Keratinocyte (primary cell): ENCODE data around the gene SYNPR. TPM values are rescaled to one million over a fixed set of nuclear protein-coding genes. Genes with fewer than 3 reads are reported as not detected.

Experiments
- DNase-seq: peaks from one replicate; pipeline ENCODE4 v3.0.0-alpha.2; 2011; ENCODE audit warnings: low read depth, missing footprints, low spot score
- FAIRE-seq: peaks from 2 replicates; lab custom pipeline; 2011; peaks lifted over from hg19 to GRCh38; lab: Jason Lieb, UNC
- H2AFZ ChIP-seq: 2 replicates; pipeline ENCODE4 v1.6.0; 2012; ENCODE audit warnings: low read length, control low read depth, inconsistent platforms; ENCODE audit not compliant: control insufficient read depth
- H3K27ac ChIP-seq: 2 replicates; pipeline ENCODE4 v1.5.1; 2011; ENCODE audit warnings: low read length; ENCODE audit not compliant: control insufficient read depth, insufficient read depth
- H3K27me3 ChIP-seq: 3 replicates; pipeline ENCODE4 v1.6.0; 2011; ENCODE audit warnings: low read length; ENCODE audit not compliant: control insufficient read depth, insufficient read depth; ENCODE audit errors: extremely low read depth
- H3K36me3 ChIP-seq, 2 experiments: 2 replicates in 1 of 2; 3 replicates in 1 of 2; pipeline ENCODE4 v1.5.1; 2011; ENCODE audit warnings: low read length in 2 of 2, mild to moderate bottlenecking in 1 of 2; ENCODE audit not compliant: control insufficient read depth in 2 of 2, insufficient read depth in 2 of 2; ENCODE audit errors: extremely low read depth in 1 of 2
- H3K4me1 ChIP-seq: 3 replicates; pipeline ENCODE4 v1.5.1; 2011; ENCODE audit warnings: low read length; ENCODE audit not compliant: control insufficient read depth, insufficient read depth; ENCODE audit errors: extremely low read depth
- H3K4me2 ChIP-seq: 3 replicates; pipeline ENCODE4 v1.6.0; 2011; ENCODE audit warnings: low read depth, low read length; ENCODE audit not compliant: control insufficient read depth, insufficient read depth; ENCODE audit errors: extremely low read depth
- H3K4me3 ChIP-seq, 3 experiments: fragments of 200-600 bp in 1 of 3; sonication (generic) in 1 of 3; 2 replicates in 2 of 3; 3 replicates in 1 of 3; pipeline ENCODE4 v1.5.1; 2011 to 2016; ENCODE audit warnings: low read length in 3 of 3, mild to moderate bottlenecking in 3 of 3, control low read depth in 2 of 3, inconsistent platforms in 1 of 3, low read depth in 1 of 3, mixed read lengths in 1 of 3, mixed run types in 1 of 3, moderate library complexity in 1 of 3; ENCODE audit not compliant: control insufficient read depth in 2 of 3, insufficient read depth in 2 of 3; ENCODE audit errors: extremely low read depth in 1 of 3
- H3K79me2 ChIP-seq: 2 replicates; pipeline ENCODE4 v1.6.0; 2012; ENCODE audit warnings: low read length; ENCODE audit not compliant: control insufficient read depth, insufficient read depth
- H3K9ac ChIP-seq: 3 replicates; pipeline ENCODE4 v1.6.0; 2011; ENCODE audit warnings: low read length; ENCODE audit not compliant: control insufficient read depth, insufficient read depth; ENCODE audit errors: extremely low read depth
- H3K9me1 ChIP-seq: 3 replicates; pipeline ENCODE4 v1.6.0; 2011; ENCODE audit warnings: low read length; ENCODE audit not compliant: control insufficient read depth, insufficient read depth; ENCODE audit errors: extremely low read depth
- H3K9me3 ChIP-seq: 2 replicates; pipeline ENCODE4 v1.5.1; 2012; ENCODE audit warnings: low read depth, low read length; ENCODE audit not compliant: control insufficient read depth
- H4K20me1 ChIP-seq: 3 replicates; pipeline ENCODE4 v1.6.0; 2011; ENCODE audit warnings: low read length; ENCODE audit not compliant: control insufficient read depth, insufficient read depth; ENCODE audit errors: extremely low read depth
- CTCF ChIP-seq, 3 experiments: IDR thresholded peaks in 1 of 3; conservative IDR thresholded peaks in 1 of 3; optimal IDR thresholded peaks in 1 of 3; 2 replicates in 2 of 3; 3 replicates in 1 of 3; pipeline versions ENCODE3 to v1.5.1; 2011; ENCODE audit warnings: low read length in 3 of 3, mild to moderate bottlenecking in 3 of 3, moderate library complexity in 2 of 3, control low read depth in 1 of 3, inconsistent platforms in 1 of 3; ENCODE audit not compliant: insufficient read depth in 2 of 3; ENCODE audit errors: extremely low read depth in 1 of 3
- EZH2 ChIP-seq: IDR thresholded peaks from one replicate; pipeline ENCODE4 v1.6.1; 2012; ENCODE audit warnings: inconsistent platforms, mild to moderate bottlenecking, low read length, moderate library complexity
- dilution Hi-C: fragments of 300-500 bp; cut with MboI; formaldehyde crosslinking; loops from one replicate; pipeline ENCODE4 v1.7.0; 2020; ENCODE audit warnings: low sequenced_read_pairs; ENCODE audit not compliant: extremely low pct_ligation_motif_present
- polyA plus RNA-seq, 5 experiments: library from polyadenylated mRNA; depleted of rRNA in 3 of 5; stranded (reverse) in 3 of 5; stranded (forward) in 1 of 5; unstranded in 1 of 5; fragments of >200 nt; gene quantifications; 1 replicate in 1 of 5; 2 replicates in 3 of 5; 3 replicates in 1 of 5; pipeline versions ENCODE4 v1.2.1 to v1.2.3, GENCODE V29; 2011 to 2012; ENCODE audit warnings: missing spikeins in 2 of 5, low read depth in 1 of 5, low replicate concordance in 1 of 5

The SYNPR gene
- polyA plus RNA-seq, 1 donor (not counting 4 experiments of a cell fraction or from before 2014, with no cell fraction given): not detected

DNA sequence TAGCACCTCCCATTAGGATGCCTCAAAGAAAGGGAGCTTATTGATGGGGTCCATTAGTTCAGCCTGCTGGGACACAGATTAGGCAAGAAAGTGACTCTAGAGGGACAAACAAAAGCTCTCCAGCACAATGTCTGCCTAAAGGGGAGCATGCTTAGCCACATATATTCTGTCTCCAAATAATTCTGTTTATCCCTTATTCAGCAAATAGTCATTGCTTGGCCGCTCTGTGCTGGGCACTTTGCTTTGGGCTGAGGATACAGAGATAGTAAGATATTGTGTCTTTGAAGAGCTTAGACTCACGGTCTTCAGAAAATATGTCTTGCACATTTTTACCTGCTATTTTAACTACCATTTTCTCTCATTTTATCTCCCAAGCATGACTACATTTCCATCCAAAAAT, 159.8 kb downstream of the SYNPR start:
- H3K36me3 ChIP-seq: no peaks in the 10 kb centered on the region
- dilution Hi-C loops: no loop called here
- H4K20me1 ChIP-seq: no peaks in the 10 kb centered on the region
- no peak overlapping the region for H3K4me2 ChIP-seq
- no peaks in the 10 kb centered on the region for H3K4me1 ChIP-seq
- DNase-seq: no peak
- H3K27me3 ChIP-seq: peaks cover 4% of the 10 kb centered on the region
- FAIRE-seq: no peak
- no peaks in the 10 kb centered on the region for H3K9me3 ChIP-seq
- H3K79me2 ChIP-seq: no peaks in the 10 kb centered on the region
- TF ChIP-seq EZH2 (no peak), CTCF (optimal IDR thresholded peaks at IDR 0.05 in 1 of 3, IDR thresholded peaks at IDR 0.05 in 1 of 3, conservative IDR thresholded peaks at IDR 0.05 in 1 of 3; ENCODE audit: extremely low read depth in 1 of 3, insufficient read depth in 2 of 3, low read length in 3 of 3) (no peak)
- no peak overlapping the region for H3K4me3 ChIP-seq
- H2AFZ ChIP-seq: no peak overlapping the region
- H3K9me1 ChIP-seq: no peaks in the 10 kb centered on the region
- no peak overlapping the region for H3K9ac ChIP-seq
- no peak overlapping the region for H3K27ac ChIP-seq

- Histone ChIP-seq H3K36me3 (no peaks in the 10 kb centered on the region), H3K27me3 (peaks cover 7% of the 10 kb centered on the region), H4K20me1 (no peaks in the 10 kb centered on the region), H3K4me1 (no peaks in the 10 kb centered on the region), H3K27ac (no peak overlapping the region), H3K9me1 (no peaks in the 10 kb centered on the region), H3K4me2 (no peak overlapping the region), H3K9me3 (no peaks in the 10 kb centered on the region), H3K4me3 (no peak overlapping the region), H3K79me2 (no peaks in the 10 kb centered on the region), H2AFZ (no peak overlapping the region), H3K9ac (no peak overlapping the region)
- no peak for FAIRE-seq
- TF ChIP-seq EZH2 (no peak), CTCF (optimal IDR thresholded peaks at IDR 0.05 in 1 of 3, IDR thresholded peaks at IDR 0.05 in 1 of 3, conservative IDR thresholded peaks at IDR 0.05 in 1 of 3; ENCODE audit: extremely low read depth in 1 of 3, insufficient read depth in 2 of 3, low read length in 3 of 3) (no peak)
- no peak for DNase-seq
- dilution Hi-C loops: no loop called here
Measured at GRCh38 chr3:63438826-63439371, 160.8 kb downstream of the SYNPR start.
